HepG2 (cell line): ENCODE results near the gene GLI3. TPM values are rescaled to one million over a fixed set of nuclear protein-coding genes. Genes with fewer than 3 reads are reported as not detected.

Experiments
- ATAC-seq: fragments of 200-7000 bp; cut with Tn5 transposase; 3 replicates; pipeline ENCODE4 v1.9.1; 2020; ENCODE audit warnings: mild to moderate bottlenecking, moderate library complexity
- BruUV-seq: library from RNA; stranded (reverse); fragments of 400-500 nt; replicated peaks from 2 replicates; lab custom pipeline; 2021; lab: Mats Ljungman, UMichigan
- CTCF ChIA-PET: fragments of 300-600 bp; formaldehyde crosslinking; extraction: SDS; loops from one replicate; lab custom pipeline; 2021; ENCODE audit warnings: low total read pairs, inconsistent platforms, low intra/inter-chr PET ratio; lab: Yijun Ruan, JAX
- POLR2A ChIA-PET: fragments of 350-600 bp; sonication (Branson Sonifier 250); formaldehyde crosslinking; loops from one replicate; lab custom pipeline; 2020; ENCODE audit warnings: antibody characterized with exemption, inconsistent platforms; lab: Yijun Ruan, JAX
- DNase-seq: peaks from one replicate; pipeline ENCODE4 v3.0.0-alpha.2; 2015; ENCODE audit warnings: low spot score
- FAIRE-seq: peaks from 3 replicates; lab custom pipeline; 2011; peaks lifted over from hg19 to GRCh38; lab: Jason Lieb, UNC
- H2AFZ ChIP-seq: one replicate; pipeline ENCODE4 v1.6.1; 2011; ENCODE audit warnings: low read length, inconsistent platforms
- H3K27ac ChIP-seq: fragments of 300-600 bp; 3 replicates; pipeline ENCODE4 v1.8.0; 2011; ENCODE audit warnings: mixed run types, mild to moderate bottlenecking, mixed read lengths, low read length, inconsistent platforms; ENCODE audit not compliant: insufficient read depth; ENCODE audit errors: extremely low read length
- H3K27me3 ChIP-seq, 2 experiments: fragments of 200-600 bp in 1 of 2; 2 replicates in 1 of 2; 3 replicates in 1 of 2; pipeline versions ENCODE4 v1.6.0 to v1.8.0; 2011; ENCODE audit warnings: low read length in 2 of 2, mild to moderate bottlenecking in 2 of 2, moderate library complexity in 2 of 2, inconsistent platforms in 1 of 2; ENCODE audit not compliant: insufficient read depth in 2 of 2, control insufficient read depth in 1 of 2
- H3K36me3 ChIP-seq, 2 experiments: fragments of 200-600 bp in 1 of 2; replicated peaks in 1 of 2; 2 replicates in 1 of 2; 3 replicates in 1 of 2; pipeline versions ENCODE4 v1.5.1 to v1.8.0; 2011; ENCODE audit warnings: low read length in 2 of 2, inconsistent platforms in 1 of 2; ENCODE audit not compliant: insufficient read depth in 2 of 2, control insufficient read depth in 1 of 2
- H3K4me1 ChIP-seq: 2 replicates; pipeline ENCODE4 v1.5.1; 2012; ENCODE audit warnings: low read length, inconsistent platforms; ENCODE audit not compliant: insufficient read depth
- H3K4me2 ChIP-seq: 2 replicates; pipeline ENCODE4 v1.6.0; 2011; ENCODE audit warnings: low read depth, low read length, inconsistent platforms
- H3K4me3 ChIP-seq, 3 experiments: fragments of 200-600 bp in 1 of 3; sonication (generic), shearing (Covaris generic) in 1 of 3; replicated peaks in 1 of 3; 2 replicates each; pipeline ENCODE4 v1.5.1; 2011 to 2016; ENCODE audit warnings: low read length in 3 of 3, inconsistent platforms in 2 of 3, low read depth in 2 of 3, mild to moderate bottlenecking in 2 of 3, control low read depth in 1 of 3, mixed read lengths in 1 of 3; ENCODE audit not compliant: insufficient read depth in 1 of 3
- H3K79me2 ChIP-seq: one replicate; pipeline ENCODE4 v1.6.1; 2011; ENCODE audit warnings: low read length, inconsistent platforms; ENCODE audit not compliant: insufficient read depth
- H3K9ac ChIP-seq: 2 replicates; pipeline ENCODE4 v1.6.0; 2011; ENCODE audit warnings: mild to moderate bottlenecking, low read depth, low read length, inconsistent platforms; ENCODE audit not compliant: insufficient read depth
- H3K9me3 ChIP-seq: 2 replicates; pipeline ENCODE4 v1.5.1; 2012; ENCODE audit warnings: mild to moderate bottlenecking, low read length
- H4K20me1 ChIP-seq: 2 replicates; pipeline ENCODE4 v1.6.0; 2011; ENCODE audit warnings: inconsistent platforms, mild to moderate bottlenecking, low read length, moderate library complexity; ENCODE audit not compliant: insufficient read depth
- AFF4 ChIP-seq: sonication (generic); formaldehyde crosslinking; IDR thresholded peaks from 2 replicates; pipeline ENCODE4 v1.4.0; 2020; ENCODE audit warnings: missing genetic modification reagents
- GLMP ChIP-seq: sonication (generic); formaldehyde crosslinking; IDR thresholded peaks from 2 replicates; pipeline ENCODE4 v1.9.0; 2021; ENCODE audit warnings: missing genetic modification reagents, mild to moderate bottlenecking, borderline replicate concordance
- HNF4G ChIP-seq, 2 experiments: sonication (generic) in 1 of 2; formaldehyde crosslinking in 1 of 2; IDR thresholded peaks; 2 replicates each; pipeline versions ENCODE4 v1.4.0 to v1.6.1; 2011 to 2020; ENCODE audit warnings: borderline replicate concordance in 2 of 2, low read depth in 2 of 2, mild to moderate bottlenecking in 2 of 2, low read length in 1 of 2, missing genetic modification reagents in 1 of 2, moderate library complexity in 1 of 2
- NFE2 ChIP-seq: sonication (generic); formaldehyde crosslinking; IDR thresholded peaks from 2 replicates; pipeline ENCODE4 v1.4.0; 2020; ENCODE audit warnings: missing genetic modification reagents
- SALL2 ChIP-seq: sonication (generic); formaldehyde crosslinking; IDR thresholded peaks from 2 replicates; pipeline ENCODE4 v1.8.1; 2023; ENCODE audit warnings: mild to moderate bottlenecking, missing genetic modification reagents, inconsistent platforms
- SMYD3 ChIP-seq: sonication (generic); formaldehyde crosslinking; IDR thresholded peaks from 2 replicates; pipeline ENCODE4 v1.8.1; 2023; ENCODE audit warnings: mild to moderate bottlenecking, missing genetic modification reagents
- ZNF30 ChIP-seq: sonication (generic); formaldehyde crosslinking; IDR thresholded peaks from 2 replicates; pipeline ENCODE4 v1.5.0; 2020; ENCODE audit warnings: mild to moderate bottlenecking, missing genetic modification reagents
- ZSCAN5A ChIP-seq: sonication (generic); formaldehyde crosslinking; IDR thresholded peaks from 2 replicates; pipeline ENCODE4 v1.8.0; 2022; ENCODE audit warnings: mild to moderate bottlenecking, missing genetic modification reagents, borderline replicate concordance
- WGBS: methylation state at CpG from one replicate; pipeline ENCODE4 v1.1.6; 2017; ENCODE audit warnings: low lambda C conversion rate; 5-methylcytosine and 5-hydroxymethylcytosine counted together
- in situ Hi-C: cut with HindIII; loops from 2 replicates; pipeline ENCODE4 v1.10.0; 2017; ENCODE audit warnings: low pct_unique_long_range_greater_than_20kb; ENCODE audit not compliant: extremely low pct_ligation_motif_present
- intact Hi-C: fragments of 100-400 bp; cut with micrococcal nuclease; formaldehyde crosslinking; loops from one replicate; pipeline ENCODE4 v1.10.0; 2022; ENCODE audit not compliant: unreplicated experiment
- polyA plus RNA-seq, 8 experiments: library from polyadenylated mRNA; depleted of rRNA in 3 of 8; stranded (reverse) in 7 of 8; unstranded in 1 of 8; fragments of >200 nt; fragmentation: Illumina TruSeq in 4 of 8; extraction: Trizol in 4 of 8; gene quantifications; 2 replicates each; pipeline versions ENCODE4 v1.2.1 to v1.2.3, GENCODE V29; 2011 to 2016; ENCODE audit warnings: low read depth in 4 of 8, missing spikeins in 1 of 8, mixed read lengths in 1 of 8; ENCODE audit not compliant: insufficient read depth in 1 of 8
- total RNA-seq, 5 experiments: library from RNA; depleted of rRNA; stranded (reverse); fragments of >200 nt; fragmentation: Illumina TruSeq; extraction: Trizol; gene quantifications; 2 replicates each; pipeline ENCODE4 v1.2.3, GENCODE V29; 2016; ENCODE audit warnings: low read depth in 1 of 5

GLI3 gene
- total and polyA plus RNA-seq, 2 of the 13 experiments (the other 11 are each of a cell fraction or from before 2014, with no cell fraction given), result not detected

GRCh38 chr7:42235741-42236161 lies 1.3 kb downstream of the GLI3 start:
- H3K36me3 ChIP-seq, result no peaks in the 10 kb centered on the region
- no peaks in the 10 kb centered on the region for H4K20me1 ChIP-seq
- no TSS peak for BruUV-seq
- FAIRE-seq (no peak), ATAC-seq (no peak), DNase-seq (no peak)
- H3K27me3 ChIP-seq, result peaks cover 4 to 51% of the 10 kb centered on the region in 2 experiments; a peak in 4 of 5 replicates
- H3K9ac ChIP-seq, result no peak overlapping the region
- H2AFZ ChIP-seq, result no peak overlapping the region
- CTCF ChIA-PET, result no interaction called here
- TF ChIP-seq HNF4G (IDR thresholded peaks at IDR 0.05; ENCODE audit: borderline replicate concordance, low read depth, low read length) (no peak), HNF4G (CRISPR knock-in tag; IDR thresholded peaks at IDR 0.05; ENCODE audit: borderline replicate concordance, low read depth) (no peak), SALL2 (no peak), SMYD3 (CRISPR knock-in tag) (no peak), AFF4 (CRISPR knock-in tag) (no peak), NFE2 (CRISPR knock-in tag) (no peak), ZNF30 (CRISPR knock-in tag) (no peak), GLMP (CRISPR knock-in tag) (no peak), ZSCAN5A (CRISPR knock-in tag) (no peak)
- no peaks in the 10 kb centered on the region; the same call in 1 of the 2 replicates for H3K4me1 ChIP-seq
- peak overlapping the region; percentile 53; the same call in 1 of the 2 replicates for H3K4me2 ChIP-seq
- H3K27ac ChIP-seq, result no peak overlapping the region
- H3K79me2 ChIP-seq, result no peaks in the 10 kb centered on the region
- WGBS, result 42% methylated on average over 8 of the region's 15 CpGs
- H3K9me3 ChIP-seq, result no peaks in the 10 kb centered on the region
- no peak overlapping the region for H3K4me3 ChIP-seq
- intact Hi-C loops (no loop called here), in situ Hi-C loops (no loop called here)
- POLR2A ChIA-PET, result no interaction called here
